H54 (cell line): ENCODE measurements around the gene SCD5.

Experiments used
- DNase-seq: peaks from one replicate; pipeline ENCODE4 v3.0.0; 2011; ENCODE audit warnings: low spot score, mixed read lengths; ENCODE audit not compliant: insufficient read length
- FAIRE-seq: peaks from 3 replicates; lab custom pipeline; 2011; peaks lifted over from hg19 to GRCh38; lab: Jason Lieb, UNC
- POLR2A ChIP-seq: IDR thresholded peaks from 2 replicates; pipeline ENCODE4 v1.6.1; 2011; ENCODE audit warnings: low read depth, mild to moderate bottlenecking, low read length

SCD5 gene

GRCh38 chr4:82786828-82787227 is 11.8 kb downstream of the SCD5 start:
- no peak for TF ChIP-seq POLR2A
- FAIRE-seq (no peak), DNase-seq (no peak)

DNA sequence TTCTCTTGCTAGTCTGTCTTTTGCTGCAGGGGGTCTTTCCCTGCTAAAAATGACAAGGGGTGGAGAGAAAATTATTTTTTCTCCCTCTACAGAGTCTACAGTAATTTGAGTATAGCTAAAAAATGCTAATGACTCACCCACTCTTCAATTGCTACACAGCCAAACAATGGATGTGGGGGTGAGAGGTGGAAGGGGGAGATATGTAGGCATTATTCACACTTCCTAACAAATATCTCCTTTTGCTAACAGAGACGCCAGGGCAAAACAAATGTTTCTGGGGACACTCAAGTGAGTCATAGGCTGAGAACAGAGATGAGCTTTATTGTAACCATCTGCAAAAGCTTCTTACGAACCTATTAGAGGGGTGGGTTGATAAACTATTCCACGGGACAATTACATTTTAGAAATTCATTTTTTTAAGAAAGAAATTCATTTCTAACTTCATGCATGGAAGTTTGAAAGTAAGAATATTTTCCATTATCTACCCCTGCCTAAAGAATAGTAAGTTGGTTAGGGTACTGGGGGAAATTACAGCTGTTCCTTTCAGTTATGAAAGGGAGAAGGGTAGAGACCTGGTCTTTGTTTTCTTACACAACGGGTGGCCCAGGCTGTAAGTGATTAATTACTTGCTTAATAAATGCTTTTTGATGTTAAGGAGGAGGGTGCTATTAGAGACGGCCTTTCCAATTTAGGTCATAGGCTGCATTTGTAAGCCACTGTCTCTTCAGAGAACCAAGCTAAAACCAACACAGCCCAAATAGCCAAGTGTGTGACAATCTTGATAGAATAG is 12.8 kb downstream of the SCD5 start:
- no peak for TF ChIP-seq POLR2A
- FAIRE-seq (no peak), DNase-seq (peak; percentile 58)

DNA sequence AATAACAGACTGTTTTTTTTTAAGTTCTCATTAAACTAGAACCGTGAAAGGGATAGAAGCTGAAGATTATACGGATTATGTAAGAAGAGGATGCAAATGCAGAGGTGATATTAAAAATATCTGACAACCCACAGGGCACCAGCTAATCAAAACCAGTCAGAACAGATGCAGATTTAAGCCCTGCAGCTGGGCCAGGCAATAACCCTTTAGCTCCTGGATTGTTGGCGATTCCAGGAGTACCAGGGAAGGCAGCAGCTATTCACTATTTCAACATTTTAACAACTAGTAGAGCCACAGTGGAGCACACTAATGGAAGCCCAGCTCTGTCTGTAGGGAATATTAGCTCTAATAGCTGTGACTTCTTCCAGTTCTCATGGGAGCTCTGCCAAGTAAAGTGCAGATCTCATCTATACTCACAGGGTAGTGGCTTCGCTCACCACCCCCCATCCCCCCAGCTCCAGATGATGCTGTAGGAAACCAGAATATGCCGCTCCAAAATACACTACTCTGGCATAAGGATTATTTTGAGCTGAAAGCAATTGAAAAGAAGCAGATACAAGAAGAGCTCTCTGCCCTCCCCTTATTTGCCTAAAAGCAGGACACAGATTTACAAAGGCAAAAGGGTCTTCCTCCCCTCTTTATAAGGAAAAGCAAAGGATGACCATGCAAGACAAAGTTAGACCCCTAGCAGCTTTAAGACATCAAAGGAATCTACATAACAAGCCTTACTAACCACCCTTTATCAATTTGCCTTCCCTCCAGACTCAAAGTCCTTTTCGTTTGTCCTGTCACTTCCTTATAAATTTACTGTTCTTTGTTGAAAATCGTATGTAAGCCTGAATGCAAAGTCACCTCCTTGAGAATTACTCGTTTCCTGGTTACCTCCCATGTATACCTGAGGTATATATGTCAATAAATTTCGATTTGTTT is 13.7 kb downstream of the SCD5 start:
- no peak for TF ChIP-seq POLR2A
- no peak for FAIRE-seq
- DNase-seq: no peak

DNA sequence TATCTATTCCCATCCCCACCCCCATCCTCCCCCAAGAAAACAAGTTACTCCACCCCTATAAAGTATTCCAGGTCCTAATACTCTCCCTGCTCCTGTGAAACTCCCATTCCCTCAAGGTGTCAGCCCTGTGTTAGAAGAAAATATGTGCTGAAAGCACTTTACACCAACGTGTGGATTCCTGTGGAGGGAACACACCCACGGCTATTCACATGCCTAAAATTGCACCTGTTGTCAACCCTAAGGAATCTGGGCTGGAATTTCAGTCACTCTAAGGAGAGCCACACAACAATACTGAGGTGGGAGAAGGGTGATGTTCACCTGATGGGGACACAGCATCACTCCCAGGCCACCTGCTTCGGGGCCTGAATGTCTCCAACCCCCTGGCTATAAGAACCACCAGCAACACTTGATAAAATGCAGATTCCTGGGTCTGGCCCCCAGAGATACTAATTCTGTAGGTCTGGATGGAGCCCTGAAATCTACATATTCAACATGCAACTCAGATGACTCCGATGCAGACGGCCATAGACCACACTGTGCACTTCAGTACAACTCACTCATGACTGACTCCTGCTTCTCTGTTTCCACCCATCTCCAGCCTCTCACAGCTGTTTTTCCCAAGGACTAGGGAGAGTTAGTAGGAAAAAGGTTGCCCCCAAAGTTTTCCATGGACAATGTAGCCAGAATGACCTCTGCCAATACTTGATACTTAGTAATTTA is 15.8 kb downstream of the SCD5 start:
- TF ChIP-seq POLR2A: no peak
- FAIRE-seq (no peak), DNase-seq (no peak)

DNA sequence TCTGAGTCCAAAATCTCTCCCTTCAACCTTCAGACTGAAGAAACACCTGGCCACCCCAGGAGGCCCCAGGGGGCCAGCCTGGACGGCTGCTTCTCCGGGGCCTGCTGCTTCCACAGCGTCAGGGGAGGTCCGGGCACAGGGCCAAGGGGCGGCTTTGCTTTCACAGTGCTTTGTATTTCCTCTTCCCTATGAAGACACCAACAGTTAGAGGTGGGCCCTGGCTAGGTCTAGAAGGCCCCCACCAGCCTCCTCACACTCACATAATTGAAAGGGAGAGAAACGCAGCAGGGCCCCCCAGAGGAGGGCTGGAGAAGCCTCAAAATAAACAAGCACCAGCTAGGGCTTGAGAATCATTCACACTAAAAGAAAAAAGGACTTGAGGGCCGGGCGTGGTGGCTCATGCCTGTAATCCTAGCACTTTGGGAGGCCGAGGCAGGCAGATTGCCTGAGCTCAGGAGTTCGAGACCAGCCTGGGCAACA is 17.8 kb downstream of the SCD5 start:
- TF ChIP-seq POLR2A: no peak
- no peak for DNase-seq
- no peak for FAIRE-seq

DNA sequence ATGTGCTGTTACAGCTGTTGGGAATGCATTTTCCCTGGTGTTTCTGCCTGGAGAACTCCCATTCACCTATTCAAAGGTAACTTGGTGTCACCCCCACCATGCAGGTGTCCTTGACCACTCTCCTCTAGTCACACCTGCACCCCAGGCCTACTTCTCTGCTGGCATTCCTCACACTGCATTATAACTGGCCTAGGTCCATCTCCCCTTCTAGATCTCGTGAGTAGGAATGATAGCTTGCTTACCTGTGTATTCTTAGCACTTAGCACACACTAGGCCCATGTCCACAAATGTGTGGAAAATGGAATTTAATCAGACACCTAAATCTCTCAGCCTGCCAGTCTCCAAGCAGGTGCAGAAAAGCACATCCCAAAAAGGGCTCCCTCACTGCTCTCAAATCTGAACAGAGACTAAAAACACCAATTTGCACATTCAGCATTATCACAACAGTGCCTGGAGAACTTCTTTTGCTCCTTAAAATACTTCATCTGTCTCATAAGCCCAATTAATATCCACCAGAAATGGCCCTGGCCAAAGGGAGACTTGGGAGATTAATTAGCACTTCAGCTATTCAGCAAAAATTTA is 18.3 kb downstream of the SCD5 start:
- DNase-seq: no peak
- FAIRE-seq: no peak
- TF ChIP-seq POLR2A: no peak

- FAIRE-seq (no peak), DNase-seq (no peak)
- no peak for TF ChIP-seq POLR2A
Observed at GRCh38 chr4:82779032-82779431, 19.6 kb downstream of the SCD5 start.

- DNase-seq: no peak
- no peak for TF ChIP-seq POLR2A
- FAIRE-seq: no peak
Observed at GRCh38 chr4:82777857-82778525, 20.6 kb downstream of the SCD5 start.

DNA sequence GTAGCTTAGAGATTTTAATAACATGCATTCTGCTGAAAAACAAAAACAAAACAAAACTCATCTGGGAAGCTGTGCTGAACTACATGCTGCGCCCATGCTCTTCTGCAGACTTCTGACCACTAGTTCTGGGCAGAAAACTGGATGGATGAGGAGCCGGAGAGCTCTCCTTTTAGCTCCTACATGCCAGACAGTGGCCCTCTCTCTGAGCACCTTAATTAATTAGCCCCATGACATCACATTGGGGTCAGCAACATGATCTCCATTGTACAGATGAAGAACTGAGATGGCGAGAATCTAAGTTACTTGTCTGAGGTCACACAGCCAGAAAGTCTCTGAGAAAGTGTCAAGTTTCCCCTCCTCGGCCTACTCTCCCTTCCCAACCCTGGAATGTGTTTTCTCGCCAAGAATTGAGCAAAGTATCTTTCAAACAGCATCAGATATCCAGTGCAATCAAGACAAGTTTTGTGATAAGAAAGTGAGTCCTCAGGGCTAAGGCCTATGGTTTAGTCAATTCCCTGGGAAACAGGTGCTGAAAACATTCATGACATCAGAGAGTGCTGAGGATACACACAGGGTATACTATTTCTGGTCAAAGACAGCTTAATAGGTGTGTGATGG is 21.6 kb downstream of the SCD5 start:
- FAIRE-seq (no peak), DNase-seq (no peak)
- TF ChIP-seq POLR2A: no peak

GRCh38 chr4:82775243-82775642 is 23.4 kb downstream of the SCD5 start:
- FAIRE-seq: no peak
- TF ChIP-seq POLR2A: no peak
- DNase-seq: no peak

DNA sequence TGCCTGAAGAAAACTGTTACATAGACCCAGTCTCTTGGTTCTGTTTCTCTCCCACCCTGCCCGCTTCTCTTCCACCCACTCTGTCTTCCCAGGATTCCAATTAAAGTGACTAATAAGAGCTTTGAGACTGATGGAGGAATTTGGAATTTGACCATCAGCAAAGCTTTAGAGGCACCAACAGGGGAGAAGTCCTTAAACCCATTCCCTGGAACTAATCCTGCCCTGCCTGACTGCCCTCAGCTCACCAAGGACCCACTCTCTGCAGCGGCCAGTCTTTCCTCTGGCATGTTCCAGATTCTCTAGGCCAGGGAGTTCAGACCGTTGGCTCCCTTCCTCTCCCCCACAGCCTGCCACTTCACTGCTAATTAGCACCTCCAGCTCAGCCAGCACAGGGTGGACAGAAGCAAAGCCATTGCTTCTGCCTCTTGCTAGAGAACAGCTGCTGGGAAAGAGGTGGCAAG is 23.9 kb downstream of the SCD5 start:
- DNase-seq: no peak

DNA sequence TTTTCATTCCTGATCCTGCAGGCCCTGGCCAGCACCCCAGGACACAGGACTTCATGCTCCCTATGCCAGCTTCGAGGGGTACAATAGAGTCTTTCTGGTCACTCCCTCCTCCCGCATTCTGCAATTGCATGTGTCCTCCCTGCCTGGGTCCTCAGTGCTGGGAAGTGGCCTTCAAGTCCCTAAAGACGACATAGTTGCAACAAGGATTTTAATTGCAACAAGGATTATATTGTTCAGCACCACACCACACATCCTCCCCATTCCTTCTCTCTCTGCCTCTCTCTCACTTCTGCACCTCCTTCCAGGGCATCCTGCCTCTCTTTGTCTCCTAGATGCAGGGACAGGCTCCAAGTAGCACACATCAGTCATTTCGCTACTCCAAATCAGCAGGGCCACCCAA is 25.5 kb downstream of the SCD5 start:
- DNase-seq (no peak), FAIRE-seq (no peak)
- TF ChIP-seq POLR2A: no peak

More for the DNA sequence above, 23.9 kb downstream of the SCD5 start:
- no peak for FAIRE-seq
- TF ChIP-seq POLR2A: no peak
